NB4 (cell line): ENCODE data around the gene ANKRD6.

Experiments
- DNase-seq: peaks from one replicate; pipeline ENCODE4 v3.0.0; 2010; ENCODE audit warnings: low read depth
- H3K4me3 ChIP-seq: one replicate; pipeline ENCODE4 v1.5.1; 2011; ENCODE audit warnings: mild to moderate bottlenecking, low read depth, low read length, moderate library complexity
- CTCF ChIP-seq: IDR thresholded peaks from one replicate; pipeline ENCODE4 v1.5.1; 2012; ENCODE audit warnings: low read depth, low read length
- MAX ChIP-seq: IDR thresholded peaks from 2 replicates; pipeline ENCODE4 v1.6.1; 2011; ENCODE audit warnings: low read depth, low read length
- MYC ChIP-seq: IDR thresholded peaks from 2 replicates; pipeline ENCODE4 v1.6.1; 2011; ENCODE audit warnings: low read depth, low read length
- POLR2A ChIP-seq: IDR thresholded peaks from 2 replicates; pipeline ENCODE4 v1.6.1; 2011; ENCODE audit warnings: mild to moderate bottlenecking; ENCODE audit not compliant: insufficient read length; ENCODE audit errors: extremely low read depth

Gene ANKRD6

GRCh38 chr6:89564752-89565427 is 131.9 kb downstream of the ANKRD6 start:
- TF ChIP-seq MAX: no peak
- no peak for TF ChIP-seq POLR2A
- TF ChIP-seq CTCF: no peak
- no peak for TF ChIP-seq MYC
- DNase-seq: no peak
- H3K4me3 ChIP-seq: no peak overlapping the region

- no peak overlapping the region for H3K4me3 ChIP-seq
- DNase-seq: no peak
- TF ChIP-seq CTCF (no peak), MAX (no peak), POLR2A (no peak)
Observed at GRCh38 chr6:89566008-89566800, 133.3 kb downstream of the ANKRD6 start.

- DNase-seq: no peak
- no peak overlapping the region for H3K4me3 ChIP-seq
- TF ChIP-seq POLR2A (no peak), MYC (no peak), CTCF (no peak), MAX (no peak)
Observed at GRCh38 chr6:89566930-89567629, 134.1 kb downstream of the ANKRD6 start.

GRCh38 chr6:89567630-89568390 is 134.9 kb downstream of the ANKRD6 start:
- DNase-seq: no peak
- TF ChIP-seq MAX (no peak), CTCF (no peak), MYC (no peak), POLR2A (no peak)
- H3K4me3 ChIP-seq: no peak overlapping the region

GRCh38 chr6:89574910-89575561 is 142.1 kb downstream of the ANKRD6 start:
- no peak overlapping the region for H3K4me3 ChIP-seq
- DNase-seq: peak; percentile 45
- TF ChIP-seq CTCF (no peak), MYC (no peak), MAX (no peak), POLR2A (no peak)
